Measurements from ENCODE around the gene SIK3. TPM values are rescaled to one million over a fixed set of nuclear protein-coding genes. Genes with fewer than 3 reads are reported as not detected.
A peak's percentile ranks its signal among the peaks of the same experiment; 100 is the strongest.

Gene SIK3
- total RNA-seq, 1 experiment from 2014 or later = 11.0 TPM

DNA sequence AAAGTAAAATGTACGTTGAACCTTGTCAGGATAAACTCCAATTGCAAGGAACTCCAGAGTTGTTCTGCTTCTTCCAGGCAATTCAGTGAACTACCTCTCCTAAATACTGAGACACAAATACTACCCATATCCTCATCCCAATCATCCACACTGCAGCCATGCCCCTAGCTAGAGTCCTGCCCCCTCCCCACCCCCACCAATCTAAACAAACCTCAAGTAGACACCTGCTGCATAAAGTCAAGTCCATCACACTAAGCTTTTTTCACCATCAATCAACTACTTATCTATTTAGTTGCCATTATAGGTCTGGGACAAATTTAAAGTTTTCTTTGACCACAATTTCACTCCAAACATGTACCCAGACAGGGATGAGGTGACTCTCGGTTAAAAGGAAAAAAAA lies 167.6 kb downstream of the SIK3 start:
- no peak for DNase-seq (ENCODE audit: low read depth)

DNA sequence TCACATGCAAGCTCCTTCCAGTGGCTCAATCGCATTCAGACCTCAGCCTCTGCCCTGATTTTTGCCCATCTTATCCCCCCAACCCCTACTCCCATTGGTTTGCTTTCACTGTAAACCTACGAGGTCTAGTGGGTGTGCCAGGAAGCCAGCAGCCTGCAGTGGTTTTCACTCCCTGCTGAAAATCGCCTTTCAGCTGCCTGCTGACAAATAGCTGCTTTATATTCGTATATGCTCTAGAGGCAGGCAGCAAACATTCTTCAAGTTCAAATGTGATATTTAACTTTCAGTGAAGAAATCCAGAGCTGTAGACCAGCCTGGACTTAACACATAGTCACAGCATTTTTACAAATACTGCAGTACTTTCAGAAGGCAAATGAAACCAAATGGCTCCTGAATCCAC lies 168.1 kb downstream of the SIK3 start:
- no peak for DNase-seq (ENCODE audit: low read depth)

DNA sequence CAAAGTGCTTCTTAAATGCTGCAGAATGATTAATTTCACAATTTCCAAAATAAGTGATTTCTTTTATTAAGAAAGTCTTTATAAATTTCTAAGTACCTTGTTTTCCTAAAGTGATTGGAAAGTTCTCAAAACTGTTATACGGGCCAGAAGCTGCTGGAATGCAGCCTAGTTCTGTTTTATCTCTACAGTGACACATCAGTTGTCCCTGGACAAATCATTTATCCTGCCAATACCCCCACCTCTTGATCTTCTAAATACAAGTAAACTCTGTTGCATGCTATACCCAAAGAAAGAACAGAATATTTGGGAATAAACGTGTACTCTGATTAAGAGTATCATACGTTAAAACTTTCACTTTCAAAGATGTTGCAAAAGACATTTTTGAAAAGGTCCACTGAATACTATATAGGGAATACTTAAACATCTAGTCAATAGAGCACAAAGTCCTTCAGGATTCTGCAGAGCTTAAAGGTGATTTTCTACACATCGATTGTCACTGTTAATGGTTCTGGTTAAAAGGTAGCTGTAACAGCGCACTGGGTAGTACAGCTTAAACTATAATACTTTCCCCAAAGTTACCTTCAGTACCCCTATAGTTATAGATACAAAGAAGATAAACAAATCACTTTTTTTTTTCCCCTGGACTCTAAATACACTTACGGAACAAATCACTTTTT lies 168.7 kb downstream of the SIK3 start:
- no peak for DNase-seq (ENCODE audit: low read depth)

DNA sequence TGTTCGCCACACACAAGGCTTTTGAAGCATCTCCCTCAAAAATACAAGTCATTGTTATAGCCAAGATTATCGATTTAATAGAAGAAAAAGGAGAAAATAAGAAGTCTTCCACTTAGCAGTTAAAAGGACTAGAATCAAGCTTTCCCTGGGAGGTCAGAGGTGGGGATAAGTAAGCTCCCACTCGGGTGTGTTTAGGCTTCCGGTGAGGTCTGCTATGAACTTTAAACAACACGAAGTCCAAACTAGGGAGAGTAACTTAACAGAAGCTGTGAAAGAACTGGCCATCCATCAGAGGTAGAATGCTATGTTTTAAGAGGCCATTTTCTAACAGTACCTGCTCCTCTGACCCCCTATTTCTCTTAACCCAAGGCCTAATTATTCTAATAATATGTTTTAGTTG lies 169.4 kb downstream of the SIK3 start:
- DNase-seq (ENCODE audit: low read depth) = no peak

DNA sequence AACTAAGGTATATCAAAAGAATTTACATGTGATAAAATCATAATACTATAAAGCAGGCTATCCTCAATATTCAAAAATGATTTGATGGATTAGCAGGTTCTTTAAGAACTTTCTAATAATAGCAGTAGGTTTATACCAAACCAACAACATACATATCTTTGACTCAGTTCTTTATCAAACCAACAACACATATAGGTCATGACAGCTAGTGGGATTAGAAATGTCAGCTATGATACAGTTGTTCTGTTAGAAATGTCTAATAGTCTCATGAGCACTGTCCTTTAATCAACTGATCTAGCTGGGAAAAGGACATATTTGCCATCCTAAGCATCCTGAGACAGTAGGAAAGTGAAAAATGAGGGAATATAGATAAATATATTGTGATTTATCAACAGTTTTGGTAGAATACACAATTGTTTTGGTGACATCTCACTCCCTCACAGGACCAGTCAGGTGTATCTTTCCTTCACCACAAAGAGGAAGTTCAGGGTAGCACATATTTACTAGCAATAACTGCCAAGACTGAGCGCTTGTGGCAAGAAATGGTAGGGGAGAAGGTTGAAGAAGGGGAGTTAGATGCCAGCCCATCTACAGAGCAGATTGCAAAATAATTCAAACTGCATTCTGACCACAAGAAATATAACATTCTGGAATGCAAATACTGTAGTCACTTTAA lies 170.0 kb downstream of the SIK3 start:
- DNase-seq (ENCODE audit: low read depth) = no peak

DNA sequence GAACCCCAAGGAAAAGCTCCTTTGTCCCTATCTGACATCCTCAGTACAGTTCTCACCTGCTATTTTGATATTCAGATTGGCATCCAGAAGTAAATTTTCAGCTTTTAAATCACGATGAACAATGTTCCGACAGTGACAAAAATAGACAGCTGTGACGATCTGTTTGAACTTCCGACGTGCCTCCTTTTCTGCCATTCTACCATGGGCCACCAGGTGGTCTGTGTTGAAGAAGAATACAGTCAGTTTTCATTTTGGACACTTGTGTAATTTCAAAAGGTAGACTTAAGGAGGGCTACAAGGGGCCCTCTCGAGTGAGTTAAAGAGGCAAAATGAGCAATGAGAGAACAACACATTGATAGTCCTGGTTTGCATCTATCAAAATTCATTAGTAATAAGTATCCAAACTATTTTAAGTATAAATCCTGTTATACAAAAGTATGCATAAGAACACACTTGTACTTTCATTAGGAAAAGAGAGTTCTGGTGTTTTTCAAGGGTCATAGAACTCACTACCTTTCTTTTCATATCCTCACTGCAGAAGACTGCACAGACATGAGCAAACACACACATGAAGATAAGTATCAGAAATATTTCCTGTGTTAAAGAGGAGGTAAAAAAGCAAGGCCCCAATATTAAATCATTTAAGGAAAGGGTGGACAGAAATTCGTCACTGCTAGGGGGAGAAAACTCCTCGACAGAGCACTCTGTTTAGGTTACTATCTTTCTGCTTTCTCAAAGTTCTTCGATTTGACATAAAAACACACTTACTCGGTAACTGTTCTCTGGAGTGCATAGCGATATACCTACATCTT lies 170.9 kb downstream of the SIK3 start:
- DNase-seq (ENCODE audit: low read depth) = no peak

DNA sequence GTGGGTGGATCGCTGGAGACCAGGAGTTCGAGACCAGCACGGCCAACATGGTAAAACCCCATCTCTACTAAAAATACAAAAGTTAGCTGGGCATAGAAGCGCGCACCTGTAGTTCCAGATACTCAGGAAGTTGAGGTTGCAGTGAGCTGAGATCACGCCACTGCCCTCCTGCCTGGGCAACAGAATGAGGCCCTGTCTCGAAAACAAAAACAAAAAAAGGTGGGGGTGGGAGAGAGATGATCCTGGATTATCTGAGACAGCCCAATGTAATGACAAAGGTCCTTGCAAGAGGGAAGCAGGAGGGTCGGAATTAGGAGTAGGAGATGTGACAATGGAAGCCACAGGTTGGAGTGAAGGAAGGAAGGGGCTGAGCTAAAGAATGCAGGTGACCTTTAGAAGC lies 173.2 kb downstream of the SIK3 start:
- DNase-seq (ENCODE audit: low read depth) = no peak

DNA sequence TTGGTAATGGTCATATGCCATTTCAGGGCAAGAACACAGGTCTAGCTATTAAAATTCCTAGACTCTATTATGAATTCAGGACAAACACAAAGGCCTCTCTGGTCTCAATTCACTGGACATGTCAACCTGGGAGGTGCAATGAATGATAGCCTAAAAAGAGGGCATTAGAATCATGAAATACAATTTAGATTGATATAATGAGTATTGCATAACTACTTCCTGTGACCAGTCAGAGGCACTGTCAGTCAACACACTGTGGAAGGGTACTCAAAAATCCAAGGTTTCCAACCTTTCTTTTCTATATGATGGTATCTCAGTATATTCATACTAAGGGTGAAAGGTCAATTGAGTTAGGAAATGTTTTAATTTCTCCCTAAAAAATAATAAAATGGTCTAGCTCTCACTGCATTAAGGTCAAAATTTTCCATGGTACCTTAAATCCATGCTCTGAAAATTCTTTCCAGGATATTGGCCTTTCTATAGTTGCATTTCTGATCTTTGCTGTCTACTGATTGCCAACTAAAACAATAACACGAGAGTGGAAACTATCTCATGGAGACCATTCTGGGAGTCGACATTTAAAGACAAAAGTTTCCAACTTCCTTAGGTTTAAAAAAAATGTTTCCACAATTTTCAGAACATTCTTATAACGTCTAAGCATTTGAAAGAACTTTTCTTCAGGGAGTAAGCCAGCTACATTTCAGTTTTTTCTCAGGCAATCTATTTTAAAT lies 179.1 kb downstream of the SIK3 start:
- DNase-seq (ENCODE audit: low read depth) = no peak

DNA sequence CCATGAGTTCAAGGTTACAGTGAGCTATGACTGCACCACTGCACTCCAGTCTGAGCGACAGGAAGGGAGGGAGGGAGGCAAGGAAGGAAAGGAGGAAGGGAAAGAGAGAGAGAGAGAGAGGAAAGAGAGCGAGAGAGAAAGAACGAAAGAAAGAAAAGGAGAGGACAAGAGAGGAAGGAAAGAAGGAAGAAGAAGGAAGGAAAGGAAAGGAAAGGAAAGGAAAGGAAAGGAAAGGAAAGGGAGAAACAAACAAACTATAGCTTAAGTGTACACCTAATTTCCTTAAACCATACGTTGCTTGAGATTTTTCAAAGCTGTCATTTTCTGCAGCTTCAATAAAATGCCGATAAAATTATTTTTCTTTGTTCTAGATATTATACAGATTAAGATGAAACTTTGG lies 180.6 kb downstream of the SIK3 start:
- no peak for DNase-seq (ENCODE audit: low read depth)

DNA sequence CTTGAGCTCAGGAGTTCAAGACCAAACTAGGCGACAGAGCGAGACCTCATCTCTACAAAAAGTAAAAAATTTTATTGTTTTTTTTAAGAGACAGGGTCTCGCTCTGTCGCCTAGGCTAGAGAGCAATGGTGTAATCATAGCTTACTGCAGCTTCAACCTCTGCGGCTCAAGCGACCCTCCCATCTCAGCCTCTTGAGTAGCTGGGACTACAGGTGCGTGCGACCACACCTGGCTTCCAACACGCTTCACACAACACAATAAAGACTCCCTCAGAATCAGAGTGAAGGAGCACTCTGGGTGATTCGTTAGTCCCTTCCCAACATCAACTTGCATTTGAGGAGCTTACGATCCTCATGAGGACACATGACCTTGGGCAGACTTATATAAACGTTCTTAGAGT lies 181.3 kb downstream of the SIK3 start:
- DNase-seq (ENCODE audit: low read depth) = no peak

DNA sequence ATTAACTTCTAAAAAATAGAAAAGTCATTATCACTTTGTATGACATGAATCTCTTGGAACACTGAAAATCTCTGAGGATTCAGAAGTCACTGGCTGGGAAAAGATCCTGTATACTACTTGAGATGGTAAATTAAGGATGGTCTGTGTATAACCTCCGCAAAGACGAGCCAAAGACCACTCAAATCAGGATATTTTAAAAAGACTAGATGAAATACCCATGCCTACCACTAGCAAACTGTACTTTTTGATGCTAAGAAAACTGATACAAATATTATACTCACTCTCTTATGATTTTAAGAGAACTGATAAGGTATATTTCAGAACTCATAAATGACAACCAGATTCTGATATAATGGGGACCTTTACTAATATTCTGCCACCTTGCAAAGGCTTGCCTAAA lies 182.2 kb downstream of the SIK3 start:
- no peak for DNase-seq (ENCODE audit: low read depth)

DNA sequence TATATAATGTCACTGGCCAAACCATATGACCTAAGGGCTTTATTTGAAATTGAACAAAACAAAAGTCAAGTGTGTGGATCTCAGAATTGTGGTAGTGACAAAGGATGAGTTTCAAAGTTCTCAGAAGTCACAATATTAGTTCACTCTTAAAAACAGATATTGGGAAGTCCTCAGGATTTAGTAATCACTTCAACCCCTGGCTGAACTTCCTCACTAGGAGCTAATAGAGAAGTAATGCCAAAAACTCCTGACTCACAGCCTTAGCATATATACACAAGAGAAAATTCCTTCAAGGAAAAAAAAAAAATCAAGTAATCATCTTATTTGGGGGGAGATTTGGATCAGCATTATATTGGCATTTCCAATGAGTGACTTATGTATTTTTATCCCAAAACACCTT lies 185.2 kb downstream of the SIK3 start:
- peak; percentile 24 for DNase-seq (ENCODE audit: low read depth)

DNA sequence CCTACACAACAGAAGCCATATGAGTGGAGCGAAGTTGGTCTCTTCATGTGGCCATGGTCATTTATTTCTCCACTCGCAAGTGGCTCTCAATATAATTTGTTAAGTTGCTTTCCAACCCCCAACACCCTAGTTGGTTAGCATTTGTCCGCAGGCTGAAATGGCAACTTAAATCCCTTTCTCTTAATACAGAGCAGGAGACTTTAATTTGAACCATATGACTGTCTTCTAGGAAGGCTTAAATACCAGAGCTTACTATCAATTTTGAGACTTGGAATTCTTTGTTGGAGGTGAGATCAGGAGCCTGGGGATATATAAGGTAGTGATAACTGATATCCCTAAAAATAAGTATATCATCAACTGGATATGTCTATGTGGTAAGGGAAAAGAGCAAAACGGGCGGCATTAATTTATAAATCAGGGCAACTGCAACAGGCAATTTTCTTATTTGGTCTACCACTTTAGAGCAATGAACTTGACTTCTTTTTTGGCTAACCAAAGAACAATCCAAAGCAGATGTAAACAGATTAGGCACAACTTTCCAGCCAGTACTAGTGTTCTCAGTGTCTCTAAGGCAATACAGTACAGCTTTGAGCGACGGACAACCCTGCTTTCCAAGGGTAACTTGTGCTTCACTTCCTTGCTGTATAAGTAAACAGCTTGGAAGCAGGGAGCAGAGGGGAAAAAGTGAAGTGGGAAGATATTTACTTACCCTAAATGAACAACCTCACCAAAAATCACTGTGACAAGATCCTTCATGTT lies 186.1 kb downstream of the SIK3 start:
- DNase-seq (ENCODE audit: low read depth) = no peak

DNA sequence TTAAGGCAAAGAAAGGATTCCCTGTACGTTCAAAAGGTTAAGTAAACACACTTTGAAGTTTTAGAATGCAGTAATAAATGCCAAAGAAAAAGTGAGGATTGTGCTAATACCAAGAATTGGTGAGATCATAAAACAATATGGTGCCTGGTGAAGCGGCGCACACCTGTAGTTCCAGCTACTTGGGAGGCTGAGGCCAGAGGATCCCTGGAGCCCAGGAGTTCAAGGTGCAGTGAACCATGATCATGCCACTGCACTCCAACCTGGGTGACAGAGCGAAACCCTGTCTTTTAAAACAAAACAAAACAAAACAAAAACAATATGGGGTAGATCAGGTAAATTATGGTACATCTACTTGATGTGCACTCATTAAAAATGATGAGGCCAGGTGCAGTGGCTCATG lies 187.4 kb downstream of the SIK3 start:
- no peak for DNase-seq (ENCODE audit: low read depth)

DNA sequence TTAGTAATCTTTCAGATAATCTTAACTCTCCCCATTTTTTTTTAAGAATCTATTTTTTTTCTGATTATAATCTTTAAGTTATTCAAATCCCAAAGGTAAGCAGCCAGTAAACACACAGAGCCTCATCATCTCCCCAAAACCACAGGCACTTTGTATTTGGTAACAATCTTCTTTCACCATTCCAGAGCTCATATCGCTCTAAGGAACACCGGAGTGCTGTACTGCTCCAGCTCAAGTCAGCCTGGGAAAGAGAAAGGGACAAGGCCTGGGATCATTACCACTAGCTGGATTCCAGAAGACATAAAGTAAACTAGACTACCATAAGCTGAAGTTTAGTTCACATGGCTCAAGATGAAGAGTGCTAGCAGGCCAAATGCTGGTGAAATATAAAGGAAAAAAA lies 187.8 kb downstream of the SIK3 start:
- no peak for DNase-seq (ENCODE audit: low read depth)

DNA sequence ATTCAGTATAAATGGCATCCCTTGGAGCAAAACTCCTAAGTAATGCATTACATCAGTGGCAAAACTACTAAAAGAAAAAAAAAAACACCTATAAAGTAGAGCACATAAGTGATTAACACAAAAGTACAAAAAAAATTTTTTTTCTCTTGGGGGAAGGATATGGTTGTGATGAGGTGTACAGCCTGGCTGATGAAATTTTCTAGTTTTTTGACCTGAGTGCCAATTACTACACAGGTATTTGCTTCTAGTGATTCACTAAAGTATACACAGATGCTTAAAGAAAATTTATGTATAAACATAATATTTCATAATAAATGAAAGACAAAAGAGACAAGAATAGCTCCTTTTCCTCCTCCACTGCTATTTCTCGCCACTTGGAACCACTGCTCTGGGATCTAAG lies 189.0 kb downstream of the SIK3 start:
- no peak for DNase-seq (ENCODE audit: low read depth)

DNA sequence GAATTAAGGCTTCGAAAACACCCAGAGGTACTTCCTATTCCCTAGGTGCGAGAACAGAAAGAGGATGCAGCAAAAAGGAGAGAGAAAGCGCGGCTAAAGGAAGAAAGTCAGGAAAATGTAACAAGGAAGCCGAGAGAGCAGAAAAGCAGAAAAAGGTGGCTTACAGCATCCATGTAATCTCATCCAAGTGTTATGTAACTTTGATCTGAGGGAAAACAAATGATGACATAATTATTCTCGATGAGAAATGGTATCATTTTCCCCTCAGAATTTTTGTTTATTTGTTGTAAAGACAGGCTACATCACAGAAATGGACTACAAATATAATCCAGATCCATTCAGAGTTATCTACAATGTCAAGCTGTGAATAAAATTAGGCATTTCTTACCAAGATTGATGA lies 191.7 kb downstream of the SIK3 start:
- DNase-seq (ENCODE audit: low read depth) = no peak

DNA sequence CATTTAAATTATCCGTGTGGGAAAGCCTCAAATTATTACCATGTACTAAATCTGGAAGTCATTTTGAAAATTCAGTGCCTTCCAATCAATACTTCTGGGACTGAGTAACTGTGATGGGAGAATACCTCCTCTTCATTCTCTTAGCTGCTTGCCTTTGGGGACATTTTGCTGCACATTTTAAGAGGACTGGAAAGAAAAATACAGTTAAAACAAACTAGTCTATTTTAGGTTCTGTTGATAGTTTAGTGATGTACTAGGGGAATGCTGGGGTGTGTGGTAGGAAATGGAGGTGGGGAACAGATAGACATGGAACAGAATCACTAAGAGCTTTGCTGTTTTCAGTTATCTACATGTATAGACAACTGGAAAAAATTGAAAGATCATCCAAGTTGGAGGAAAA lies 195.1 kb downstream of the SIK3 start:
- no peak for DNase-seq (ENCODE audit: low read depth)

DNA sequence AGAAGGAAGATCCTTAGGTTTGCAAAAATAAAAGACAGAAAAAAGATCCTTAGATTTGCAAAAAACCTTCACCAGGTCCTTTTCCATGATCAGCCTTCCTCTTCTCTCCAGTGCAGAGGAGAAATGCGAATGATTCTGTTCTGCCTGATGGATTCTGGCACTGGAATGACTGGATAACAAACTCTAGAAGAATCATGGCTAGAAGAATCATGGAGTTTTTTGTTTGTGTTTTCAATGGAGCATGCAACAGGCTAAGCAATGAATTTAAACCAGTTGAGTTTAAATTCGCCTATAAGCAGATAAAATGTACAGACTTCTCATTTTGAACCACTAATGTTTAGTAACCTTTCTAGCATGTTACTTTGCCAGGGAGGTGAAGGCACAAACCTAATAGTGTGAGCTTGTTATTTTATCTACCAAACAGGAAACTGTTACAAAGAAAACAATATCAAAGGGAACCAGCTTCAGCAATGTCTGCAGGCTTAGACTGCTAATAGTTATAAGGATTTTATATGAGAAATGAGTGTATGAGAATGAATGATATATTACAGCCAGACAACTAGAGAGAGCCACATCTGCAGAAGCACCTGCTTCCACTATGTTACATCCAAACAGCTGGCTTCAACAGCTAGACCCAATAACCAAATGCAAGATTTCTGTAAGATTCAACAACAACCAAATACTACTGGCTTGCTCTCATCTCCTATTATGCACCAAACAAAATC lies 196.1 kb downstream of the SIK3 start:
- no peak for DNase-seq (ENCODE audit: low read depth)

DNA sequence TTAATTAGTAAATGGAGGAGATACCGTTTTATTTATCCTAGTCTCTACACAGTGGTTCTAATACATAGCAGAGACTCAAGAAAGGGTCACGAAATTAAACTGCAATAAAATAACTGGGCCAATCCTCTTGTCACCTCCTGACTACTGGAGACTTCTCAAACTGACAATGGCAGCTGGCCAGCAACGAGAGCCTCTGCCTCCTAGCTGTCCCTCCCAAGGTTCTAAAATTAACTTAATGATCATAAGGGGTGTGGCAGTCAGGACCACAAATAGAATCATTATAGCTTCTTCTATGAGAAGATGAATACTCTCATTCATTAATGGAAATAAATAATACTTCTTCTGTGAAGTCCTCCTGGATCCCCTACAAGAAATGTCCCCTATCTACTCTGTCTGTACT lies 197.0 kb downstream of the SIK3 start:
- no peak for DNase-seq (ENCODE audit: low read depth)

DNA sequence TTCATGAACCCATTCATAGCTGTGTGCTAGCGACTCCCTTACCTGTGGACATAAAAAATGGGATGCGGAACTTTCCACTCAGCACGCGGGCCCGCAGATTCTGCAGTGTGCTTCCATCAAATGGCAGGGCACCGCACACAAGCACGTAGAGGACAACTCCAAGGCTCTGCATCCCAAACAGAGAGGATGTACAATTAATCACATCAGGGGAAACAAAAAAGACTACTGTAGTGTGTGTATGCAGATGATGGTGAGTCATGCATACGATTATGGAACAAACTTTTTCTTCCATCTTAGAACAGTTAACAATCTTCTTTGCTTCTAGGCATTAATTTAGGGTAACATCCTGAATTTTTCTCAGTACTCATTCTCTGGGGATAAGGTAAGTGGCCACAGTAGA lies 202.0 kb downstream of the SIK3 start:
- no peak for DNase-seq (ENCODE audit: low read depth)
